Raji (cell line): Measurements from ENCODE around the gene NDUFB8.

Source experiments
- POLR2A ChIP-seq: IDR thresholded peaks from 2 replicates; pipeline ENCODE4 v1.6.1; 2011; ENCODE audit warnings: low read depth, low read length, control low read depth; ENCODE audit not compliant: insufficient read depth

Gene NDUFB8

GRCh38 chr10:100529475-100530298, at the start of gene NDUFB8:
TSS of gene NDUFB8 (minus strand) at chr10:100529871. CDS start at chr10:100529851, 20 bp downstream.
- TF ChIP-seq POLR2A: peak; percentile 85

- no peak for TF ChIP-seq POLR2A
Observed at GRCh38 chr10:100576282-100576635, 46.6 kb upstream of the NDUFB8 start.

GRCh38 chr10:100575585-100576281, 46.1 kb upstream of the NDUFB8 start:
- TF ChIP-seq POLR2A: no peak

- no peak for TF ChIP-seq POLR2A
Observed at GRCh38 chr10:100571084-100571856, 41.6 kb upstream of the NDUFB8 start.

- TF ChIP-seq POLR2A: no peak
Observed at GRCh38 chr10:100570506-100570905, 40.8 kb upstream of the NDUFB8 start.

GRCh38 chr10:100569687-100570481, 40.2 kb upstream of the NDUFB8 start:
- no peak for TF ChIP-seq POLR2A

GRCh38 chr10:100568912-100569311, 39.2 kb upstream of the NDUFB8 start:
- no peak for TF ChIP-seq POLR2A

- no peak for TF ChIP-seq POLR2A
Observed at GRCh38 chr10:100567826-100568225, 38.2 kb upstream of the NDUFB8 start.

- TF ChIP-seq POLR2A: no peak
Observed at GRCh38 chr10:100567249-100567648, 37.6 kb upstream of the NDUFB8 start.

- TF ChIP-seq POLR2A: no peak
Observed at GRCh38 chr10:100566561-100566960, 36.9 kb upstream of the NDUFB8 start.

GRCh38 chr10:100565206-100565985, 35.7 kb upstream of the NDUFB8 start:
- no peak for TF ChIP-seq POLR2A

GRCh38 chr10:100562008-100562672, 32.5 kb upstream of the NDUFB8 start:
- TF ChIP-seq POLR2A: no peak

- no peak for TF ChIP-seq POLR2A
Observed at GRCh38 chr10:100561005-100561404, 31.3 kb upstream of the NDUFB8 start.
